Right atrium auricular region (tissue), 2 donors: Measurements from ENCODE around the gene UBA1. TPM values are rescaled to one million over a fixed set of nuclear protein-coding genes. Genes with fewer than 3 reads are reported as not detected.

Source experiments
- DNase-seq: peaks from one replicate; pipeline ENCODE4 v3.0.0-alpha.2; 2019; ENCODE audit warnings: low spot score
- H3K27ac ChIP-seq, 2 donors: fragments of 200-600 bp; sonication (generic); 1 replicate in 1 of 2; 2 replicates in 1 of 2; pipeline ENCODE4 v1.5.1; 2016 to 2019
- H3K27me3 ChIP-seq, 2 donors: fragments of 200-600 bp; sonication (generic); one replicate each; pipeline versions ENCODE4 v1.5.1 to v1.6.0; 2017 to 2019
- H3K36me3 ChIP-seq: fragments of 200-600 bp; sonication (generic); one replicate; pipeline ENCODE4 v1.5.1; 2016
- H3K4me1 ChIP-seq, 2 donors: fragments of 200-600 bp; sonication (generic); one replicate each; pipeline versions ENCODE4 v1.5.1 to v1.6.0; 2017 to 2019
- H3K4me3 ChIP-seq, 2 donors: fragments of 200-600 bp; sonication (generic); 1 replicate in 1 of 2; 2 replicates in 1 of 2; pipeline ENCODE4 v1.5.1; 2017 to 2019; ENCODE audit warnings: mild to moderate bottlenecking in 1 of 2, moderate library complexity in 1 of 2
- H3K9me3 ChIP-seq, 2 donors: fragments of 200-600 bp; sonication (generic); one replicate each; pipeline ENCODE4 v1.5.1; 2019
- total RNA-seq, 2 donors: library from RNA; depleted of rRNA; stranded (reverse); fragments of >200 nt; gene quantifications; one replicate each; pipeline ENCODE4 v1.1.0, GENCODE V29; 2016
- TF ChIP-seq, protein P1 (sequence below), 2 donors: fragments of 200-600 bp; sonication (generic); IDR thresholded peaks; one replicate each; pipeline ENCODE4 v1.5.1; 2019; ENCODE audit warnings: antibody characterized with exemption in 2 of 2

UBA1 gene
- total RNA-seq, 2 donors from 2014 or later: 102 to 136 TPM

DNA sequence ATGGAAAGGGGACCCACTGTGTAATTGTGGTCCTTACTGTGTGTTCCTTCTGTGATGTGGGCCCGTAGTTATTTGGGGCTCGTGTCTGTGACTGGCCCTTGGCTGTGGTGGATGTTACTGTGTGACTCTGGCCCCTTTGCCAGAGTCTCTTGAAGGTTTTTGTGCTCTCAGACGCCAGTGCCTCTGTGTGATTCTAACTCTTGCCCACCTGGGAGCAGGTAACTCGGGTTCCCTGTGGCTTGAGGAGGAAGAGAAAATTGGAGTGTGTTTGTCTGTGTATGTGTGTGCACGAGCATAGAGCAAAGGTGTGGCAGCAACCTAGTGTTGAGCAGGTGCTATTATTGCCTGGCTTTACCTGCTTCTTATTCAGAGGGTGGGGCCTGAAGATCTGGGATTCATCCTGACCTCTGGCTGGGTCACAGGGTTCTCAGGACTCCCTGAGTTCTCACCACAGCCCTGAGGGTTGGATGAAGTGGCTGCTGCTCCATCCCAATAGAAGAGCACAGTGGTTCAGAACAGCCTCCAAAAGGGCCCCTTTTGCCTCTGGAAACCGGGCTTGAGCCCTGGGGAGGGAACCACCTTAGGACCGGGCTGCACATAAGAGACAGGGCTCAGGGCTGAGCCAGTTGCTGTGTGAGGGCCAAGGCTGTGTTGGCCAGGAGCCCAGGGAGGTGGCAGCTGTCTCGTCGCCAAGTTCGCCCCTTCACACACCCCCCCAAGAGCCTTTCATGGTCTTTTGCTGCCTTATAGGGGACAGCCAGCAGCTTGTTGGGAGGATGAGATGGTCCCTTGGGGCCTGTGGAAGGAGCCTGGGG lies 47.3 kb upstream of the UBA1 start:
- Histone ChIP-seq H3K9me3 (no peaks in the 10 kb centered on the region), H3K36me3 (no peaks in the 10 kb centered on the region), H3K4me3 (peak overlapping the region; percentile 63 to 64), H3K4me1 (peaks cover 0 to 29% of the 10 kb centered on the region in 2 donors), H3K27me3 (no peaks in the 10 kb centered on the region), H3K27ac (peak overlapping the region; percentile 92)
- no peak for DNase-seq
- TF ChIP-seq, protein P1, sequence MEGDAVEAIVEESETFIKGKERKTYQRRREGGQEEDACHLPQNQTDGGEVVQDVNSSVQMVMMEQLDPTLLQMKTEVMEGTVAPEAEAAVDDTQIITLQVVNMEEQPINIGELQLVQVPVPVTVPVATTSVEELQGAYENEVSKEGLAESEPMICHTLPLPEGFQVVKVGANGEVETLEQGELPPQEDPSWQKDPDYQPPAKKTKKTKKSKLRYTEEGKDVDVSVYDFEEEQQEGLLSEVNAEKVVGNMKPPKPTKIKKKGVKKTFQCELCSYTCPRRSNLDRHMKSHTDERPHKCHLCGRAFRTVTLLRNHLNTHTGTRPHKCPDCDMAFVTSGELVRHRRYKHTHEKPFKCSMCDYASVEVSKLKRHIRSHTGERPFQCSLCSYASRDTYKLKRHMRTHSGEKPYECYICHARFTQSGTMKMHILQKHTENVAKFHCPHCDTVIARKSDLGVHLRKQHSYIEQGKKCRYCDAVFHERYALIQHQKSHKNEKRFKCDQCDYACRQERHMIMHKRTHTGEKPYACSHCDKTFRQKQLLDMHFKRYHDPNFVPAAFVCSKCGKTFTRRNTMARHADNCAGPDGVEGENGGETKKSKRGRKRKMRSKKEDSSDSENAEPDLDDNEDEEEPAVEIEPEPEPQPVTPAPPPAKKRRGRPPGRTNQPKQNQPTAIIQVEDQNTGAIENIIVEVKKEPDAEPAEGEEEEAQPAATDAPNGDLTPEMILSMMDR (IDR thresholded peaks at IDR 0.05): no peak

DNA sequence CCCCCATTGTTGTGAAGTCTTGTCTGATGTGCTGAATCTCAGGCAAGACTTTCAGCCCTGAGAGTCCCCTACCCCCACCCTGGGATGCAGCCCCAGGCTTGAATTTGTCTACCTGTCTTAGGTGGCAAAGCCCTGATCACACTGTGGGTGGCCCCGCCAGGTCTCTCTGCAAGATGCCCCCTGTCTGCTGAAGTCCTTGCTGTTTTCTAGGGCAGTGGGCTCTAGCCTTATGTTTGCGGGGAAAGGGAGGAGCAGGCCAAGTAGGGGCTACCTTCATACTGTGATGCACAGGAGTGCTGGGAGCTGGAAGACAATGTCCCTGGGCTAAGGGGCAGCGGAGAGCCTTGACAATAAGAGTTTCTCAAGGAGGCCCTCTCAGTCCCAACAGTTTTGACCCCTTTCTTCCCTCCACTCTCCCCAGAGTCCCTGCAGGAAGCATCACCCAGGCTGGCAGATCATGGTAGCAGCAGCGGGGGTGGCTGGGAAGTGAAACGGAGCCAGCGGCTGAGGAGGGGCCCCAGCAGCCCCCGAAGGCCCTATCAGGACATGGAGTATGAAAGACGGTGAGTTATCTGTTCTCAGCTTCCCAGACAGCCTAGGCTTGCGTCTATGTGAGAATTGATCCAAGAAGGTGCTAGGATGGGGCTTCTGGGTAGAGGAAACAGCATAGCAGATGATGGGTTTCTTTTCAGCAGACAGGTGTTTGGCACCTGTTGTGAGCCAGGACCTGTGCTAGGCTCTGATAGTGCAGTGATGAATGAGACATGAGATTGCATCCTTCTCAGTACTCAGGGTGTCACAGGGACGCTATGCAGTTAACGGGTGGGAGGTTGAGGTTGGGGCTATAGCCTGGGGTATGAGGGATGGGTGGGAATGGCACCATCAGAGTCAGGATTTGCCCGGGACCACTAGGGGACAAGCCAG lies 46.4 kb upstream of the UBA1 start:
- Histone ChIP-seq H3K9me3 (no peaks in the 10 kb centered on the region), H3K4me3 (peak overlapping the region in 1 of 2 donors; percentile 64), H3K4me1 (peaks cover 0 to 29% of the 10 kb centered on the region in 2 donors), H3K27ac (peak overlapping the region in 1 of 2 donors; percentile 92), H3K36me3 (no peaks in the 10 kb centered on the region), H3K27me3 (no peaks in the 10 kb centered on the region)
- TF ChIP-seq, protein P1 (IDR thresholded peaks at IDR 0.05): no peak
- no peak for DNase-seq

DNA sequence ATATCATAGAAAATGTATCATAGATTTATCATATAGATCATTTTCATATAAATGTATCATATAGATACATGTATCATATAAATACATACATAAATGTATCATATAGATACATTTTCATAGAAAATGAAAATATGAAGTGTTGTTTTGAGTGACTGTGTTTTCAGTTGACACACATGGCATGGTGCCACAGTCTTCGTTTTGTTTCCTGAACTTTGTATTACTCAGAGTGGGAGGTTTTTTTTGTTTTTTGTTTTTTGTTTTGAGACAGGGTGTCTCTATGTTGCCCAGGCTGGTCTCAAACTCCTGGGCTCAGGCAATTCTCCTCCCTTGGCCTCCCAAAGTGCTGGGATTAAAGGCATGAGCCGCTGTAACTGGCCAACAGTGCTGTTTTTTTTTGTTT lies 44.7 kb upstream of the UBA1 start:
- Histone ChIP-seq H3K4me3 (no peak overlapping the region), H3K27ac (no peak overlapping the region), H3K4me1 (peaks cover 0 to 20% of the 10 kb centered on the region in 2 donors), H3K27me3 (no peaks in the 10 kb centered on the region), H3K9me3 (no peaks in the 10 kb centered on the region), H3K36me3 (no peaks in the 10 kb centered on the region)
- DNase-seq: no peak
- TF ChIP-seq, protein P1 (IDR thresholded peaks at IDR 0.05): no peak

DNA sequence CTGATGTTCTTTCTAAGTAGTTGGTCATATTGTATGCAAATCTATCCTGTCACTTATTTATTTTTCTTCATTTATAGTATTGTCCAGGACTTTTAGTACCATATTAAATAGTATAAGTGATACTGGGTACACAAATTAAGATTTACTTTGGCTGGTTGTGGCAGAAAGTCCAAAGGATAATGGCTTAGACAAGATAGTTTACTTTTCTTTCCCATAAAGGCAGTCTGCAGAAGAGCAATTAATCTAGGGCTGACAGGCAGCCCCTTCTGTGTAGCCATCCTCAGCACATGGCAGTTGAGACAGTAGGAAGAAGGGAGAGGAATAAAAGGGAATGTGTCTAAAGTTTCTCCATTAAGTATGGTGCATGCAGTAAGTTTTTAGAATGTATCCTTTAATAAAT lies 42.2 kb upstream of the UBA1 start:
- Histone ChIP-seq H3K4me1 (peaks cover 0 to 14% of the 10 kb centered on the region in 2 donors), H3K36me3 (peaks cover 2% of the 10 kb centered on the region), H3K27me3 (no peaks in the 10 kb centered on the region), H3K9me3 (no peaks in the 10 kb centered on the region), H3K4me3 (no peak overlapping the region), H3K27ac (no peak overlapping the region)
- no peak for DNase-seq
- TF ChIP-seq, protein P1 (IDR thresholded peaks at IDR 0.05): no peak

DNA sequence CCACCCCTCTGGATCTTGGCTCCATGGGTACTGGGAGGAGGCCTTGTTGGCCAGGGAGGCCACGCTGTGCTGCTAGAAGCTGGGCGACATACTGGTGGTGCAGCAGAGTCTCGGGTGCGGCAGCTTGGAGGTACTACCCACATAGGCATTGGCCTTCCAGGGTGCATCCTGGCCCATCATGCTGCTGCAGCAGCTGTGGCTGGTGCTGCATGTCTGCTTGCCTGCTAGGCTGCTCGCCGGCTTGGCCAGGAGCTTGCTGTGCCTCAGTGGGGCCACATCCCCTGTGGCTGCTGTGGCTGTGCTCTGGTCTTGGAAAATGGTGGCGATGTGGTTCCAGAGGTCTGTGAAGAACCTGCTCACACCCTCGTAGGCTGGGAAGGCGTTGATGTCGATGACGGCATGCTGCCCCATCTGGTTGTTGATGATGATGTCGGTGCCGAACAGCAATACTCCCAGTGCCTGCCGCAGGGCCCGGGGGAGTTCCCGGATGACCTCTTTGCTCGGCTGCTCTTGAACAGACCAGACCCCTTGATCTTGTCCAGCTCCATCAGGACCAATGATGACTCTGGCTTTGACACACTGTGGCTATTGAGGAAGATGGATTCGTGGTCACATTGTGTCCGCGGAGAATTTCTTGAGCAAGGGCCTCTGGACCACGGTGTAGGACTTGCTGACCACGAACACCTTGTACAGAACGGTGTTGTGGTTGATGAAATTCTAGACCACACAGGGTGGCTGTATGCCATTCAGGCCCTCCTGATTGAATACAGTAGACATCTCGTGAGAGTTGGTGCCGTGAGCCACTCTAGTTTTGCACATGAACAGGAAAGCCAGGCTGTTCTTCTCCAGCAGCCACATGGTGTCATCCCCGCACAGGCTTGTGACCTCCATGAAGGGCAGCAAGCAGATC lies 36.8 kb upstream of the UBA1 start:
- Histone ChIP-seq H3K4me1 (no peaks in the 10 kb centered on the region), H3K36me3 (peaks cover 7% of the 10 kb centered on the region), H3K4me3 (no peak overlapping the region), H3K9me3 (peaks cover 0 to 7% of the 10 kb centered on the region in 2 donors), H3K27ac (no peak overlapping the region), H3K27me3 (no peaks in the 10 kb centered on the region)
- TF ChIP-seq, protein P1 (IDR thresholded peaks at IDR 0.05): no peak
- no peak for DNase-seq
